ENCODE results near the gene KRTAP5-3. TPM values are rescaled to one million over a fixed set of nuclear protein-coding genes. Genes with fewer than 3 reads are reported as not detected.

Gene KRTAP5-3
- total and polyA plus RNA-seq, 2 of the 13 experiments (the other 11 are each of a cell fraction or from before 2014, with no cell fraction given): not detected

DNA sequence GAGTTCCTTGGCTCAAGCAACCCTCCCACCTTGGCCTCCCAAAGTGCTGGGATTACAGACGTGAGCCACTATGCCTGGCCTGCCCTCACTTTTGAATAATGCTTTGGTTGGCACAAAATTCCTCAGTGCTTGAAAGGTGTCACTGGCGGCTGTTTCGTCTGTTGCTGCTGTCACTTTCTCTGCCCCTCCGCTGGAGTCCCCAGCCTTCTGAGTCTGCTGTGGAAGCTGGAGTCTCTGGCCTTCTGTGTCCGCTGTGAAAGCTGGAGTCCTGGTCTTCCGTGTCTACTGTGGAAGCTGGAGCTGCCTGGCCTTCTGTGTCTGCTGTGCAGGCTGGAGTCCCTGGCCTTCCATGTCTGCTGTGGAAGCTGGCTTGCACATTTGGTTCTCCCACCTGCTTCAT is 18.3 kb downstream of the KRTAP5-3 start:
- WGBS (ENCODE audit: low lambda C conversion rate): 80% methylated on average over 4 of the region's 6 CpGs
- intact Hi-C loops (cut with micrococcal nuclease; ENCODE audit: unreplicated experiment): no loop called here

More for the DNA sequence above, 18.3 kb downstream of the KRTAP5-3 start:
- POLR2A ChIA-PET: no interaction called here
- Histone ChIP-seq H3K27me3 (ENCODE audit: control insufficient read depth in 1 of 2, insufficient read depth in 2 of 2, low read length in 2 of 2) (peaks cover 0 to 9% of the 10 kb centered on the region in 2 experiments; a peak in 1 of 5 replicates), H3K4me3 (replicated peaks in 1 of 3; ENCODE audit: insufficient read depth in 1 of 3, low read depth in 2 of 3, low read length in 3 of 3) (no peak overlapping the region), H3K9ac (ENCODE audit: insufficient read depth, low read depth, low read length) (no peak overlapping the region), H2AFZ (ENCODE audit: low read length) (no peak overlapping the region), H3K9me3 (ENCODE audit: low read length) (no peaks in the 10 kb centered on the region), H3K4me1 (ENCODE audit: insufficient read depth, low read length) (0 out of 2 replicates have a peak, but pooled peaks cover 14% of the 10 kb centered on the region), H3K27ac (ENCODE audit: extremely low read length, insufficient read depth, low read length) (no peak overlapping the region), H3K79me2 (ENCODE audit: insufficient read depth, low read length) (no peaks in the 10 kb centered on the region), H3K36me3 (replicated peaks in 1 of 2; ENCODE audit: control insufficient read depth in 1 of 2, insufficient read depth in 2 of 2, low read length in 2 of 2) (no peaks in the 10 kb centered on the region), H3K4me2 (ENCODE audit: low read depth, low read length) (no peak overlapping the region), H4K20me1 (ENCODE audit: insufficient read depth, low read length) (no peaks in the 10 kb centered on the region)
- TF ChIP-seq ZNF329 (CRISPR knock-in tag; IDR thresholded peaks at IDR 0.05; ENCODE audit: low read depth) (no peak), SP140L (CRISPR knock-in tag; IDR thresholded peaks at IDR 0.05; ENCODE audit: borderline replicate concordance) (no peak), ZNF337 (CRISPR knock-in tag; IDR thresholded peaks at IDR 0.05; ENCODE audit: borderline replicate concordance, low read depth) (no peak), ZC3H13 (CRISPR knock-in tag; IDR thresholded peaks at IDR 0.05) (no peak)
- TF ChIP-seq, protein P1, sequence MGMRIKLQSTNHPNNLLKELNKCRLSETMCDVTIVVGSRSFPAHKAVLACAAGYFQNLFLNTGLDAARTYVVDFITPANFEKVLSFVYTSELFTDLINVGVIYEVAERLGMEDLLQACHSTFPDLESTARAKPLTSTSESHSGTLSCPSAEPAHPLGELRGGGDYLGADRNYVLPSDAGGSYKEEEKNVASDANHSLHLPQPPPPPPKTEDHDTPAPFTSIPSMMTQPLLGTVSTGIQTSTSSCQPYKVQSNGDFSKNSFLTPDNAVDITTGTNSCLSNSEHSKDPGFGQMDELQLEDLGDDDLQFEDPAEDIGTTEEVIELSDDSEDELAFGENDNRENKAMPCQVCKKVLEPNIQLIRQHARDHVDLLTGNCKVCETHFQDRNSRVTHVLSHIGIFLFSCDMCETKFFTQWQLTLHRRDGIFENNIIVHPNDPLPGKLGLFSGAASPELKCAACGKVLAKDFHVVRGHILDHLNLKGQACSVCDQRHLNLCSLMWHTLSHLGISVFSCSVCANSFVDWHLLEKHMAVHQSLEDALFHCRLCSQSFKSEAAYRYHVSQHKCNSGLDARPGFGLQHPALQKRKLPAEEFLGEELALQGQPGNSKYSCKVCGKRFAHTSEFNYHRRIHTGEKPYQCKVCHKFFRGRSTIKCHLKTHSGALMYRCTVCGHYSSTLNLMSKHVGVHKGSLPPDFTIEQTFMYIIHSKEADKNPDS (CRISPR knock-in tag; IDR thresholded peaks at IDR 0.05): no peak
- TF ChIP-seq, protein P2, sequence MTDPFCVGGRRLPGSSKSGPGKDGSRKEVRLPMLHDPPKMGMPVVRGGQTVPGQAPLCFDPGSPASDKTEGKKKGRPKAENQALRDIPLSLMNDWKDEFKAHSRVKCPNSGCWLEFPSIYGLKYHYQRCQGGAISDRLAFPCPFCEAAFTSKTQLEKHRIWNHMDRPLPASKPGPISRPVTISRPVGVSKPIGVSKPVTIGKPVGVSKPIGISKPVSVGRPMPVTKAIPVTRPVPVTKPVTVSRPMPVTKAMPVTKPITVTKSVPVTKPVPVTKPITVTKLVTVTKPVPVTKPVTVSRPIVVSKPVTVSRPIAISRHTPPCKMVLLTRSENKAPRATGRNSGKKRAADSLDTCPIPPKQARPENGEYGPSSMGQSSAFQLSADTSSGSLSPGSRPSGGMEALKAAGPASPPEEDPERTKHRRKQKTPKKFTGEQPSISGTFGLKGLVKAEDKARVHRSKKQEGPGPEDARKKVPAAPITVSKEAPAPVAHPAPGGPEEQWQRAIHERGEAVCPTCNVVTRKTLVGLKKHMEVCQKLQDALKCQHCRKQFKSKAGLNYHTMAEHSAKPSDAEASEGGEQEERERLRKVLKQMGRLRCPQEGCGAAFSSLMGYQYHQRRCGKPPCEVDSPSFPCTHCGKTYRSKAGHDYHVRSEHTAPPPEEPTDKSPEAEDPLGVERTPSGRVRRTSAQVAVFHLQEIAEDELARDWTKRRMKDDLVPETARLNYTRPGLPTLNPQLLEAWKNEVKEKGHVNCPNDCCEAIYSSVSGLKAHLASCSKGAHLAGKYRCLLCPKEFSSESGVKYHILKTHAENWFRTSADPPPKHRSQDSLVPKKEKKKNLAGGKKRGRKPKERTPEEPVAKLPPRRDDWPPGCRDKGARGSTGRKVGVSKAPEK (CRISPR knock-in tag; IDR thresholded peaks at IDR 0.05; ENCODE audit: borderline replicate concordance): no peak
- TF ChIP-seq, protein P3, sequence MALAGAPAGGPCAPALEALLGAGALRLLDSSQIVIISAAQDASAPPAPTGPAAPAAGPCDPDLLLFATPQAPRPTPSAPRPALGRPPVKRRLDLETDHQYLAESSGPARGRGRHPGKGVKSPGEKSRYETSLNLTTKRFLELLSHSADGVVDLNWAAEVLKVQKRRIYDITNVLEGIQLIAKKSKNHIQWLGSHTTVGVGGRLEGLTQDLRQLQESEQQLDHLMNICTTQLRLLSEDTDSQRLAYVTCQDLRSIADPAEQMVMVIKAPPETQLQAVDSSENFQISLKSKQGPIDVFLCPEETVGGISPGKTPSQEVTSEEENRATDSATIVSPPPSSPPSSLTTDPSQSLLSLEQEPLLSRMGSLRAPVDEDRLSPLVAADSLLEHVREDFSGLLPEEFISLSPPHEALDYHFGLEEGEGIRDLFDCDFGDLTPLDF (CRISPR knock-in tag; IDR thresholded peaks at IDR 0.05): no peak
- no peak for ATAC-seq
- BruUV-seq (replicated peaks): no TSS peak
- in situ Hi-C loops (cut with HindIII; ENCODE audit: extremely low pct_ligation_motif_present, low pct_unique_long_range_greater_than_20kb): no loop called here
- FAIRE-seq: no peak
- CTCF ChIA-PET (ENCODE audit: low intra/inter-chr PET ratio, low total read pairs): no interaction called here
- DNase-seq (ENCODE audit: low spot score): no peak
